ENCODE results near the gene ZC3HAV1L. TPM values are rescaled to one million over a fixed set of nuclear protein-coding genes. Genes with fewer than 3 reads are reported as not detected.

ZC3HAV1L gene
- total RNA-seq, 1 donor from 2014 or later, result 5.8 TPM

GRCh38 chr7:139038691-139039090 lies 2.8 kb upstream of the ZC3HAV1L start:
- no peak for DNase-seq
- no peaks in the 10 kb centered on the region for H3K36me3 Mint-ChIP-seq (ENCODE audit: unreplicated experiment)
- H3K4me1 Mint-ChIP-seq (ENCODE audit: low read depth, unreplicated experiment), result no peaks in the 10 kb centered on the region
- H3K27ac Mint-ChIP-seq (ENCODE audit: unreplicated experiment), result no peak overlapping the region
- peaks cover 12% of the 10 kb centered on the region for H3K27me3 Mint-ChIP-seq (ENCODE audit: unreplicated experiment)
- H3K4me3 Mint-ChIP-seq (ENCODE audit: unreplicated experiment), result no peak overlapping the region
- TF ChIP-seq CTCF (IDR thresholded peaks at IDR 0.05; ENCODE audit: partially characterized antibody, unreplicated experiment), result no peak
- H3K9me3 Mint-ChIP-seq (ENCODE audit: unreplicated experiment), result peaks cover 2% of the 10 kb centered on the region

GRCh38 chr7:139036901-139037300 lies 1.1 kb upstream of the ZC3HAV1L start:
- DNase-seq, result no peak
- H3K4me1 Mint-ChIP-seq (ENCODE audit: low read depth, unreplicated experiment), result no peaks in the 10 kb centered on the region
- H3K36me3 Mint-ChIP-seq (ENCODE audit: unreplicated experiment), result no peaks in the 10 kb centered on the region
- peaks cover 12% of the 10 kb centered on the region for H3K27me3 Mint-ChIP-seq (ENCODE audit: unreplicated experiment)
- peaks cover 2% of the 10 kb centered on the region for H3K9me3 Mint-ChIP-seq (ENCODE audit: unreplicated experiment)
- no peak for TF ChIP-seq CTCF (IDR thresholded peaks at IDR 0.05; ENCODE audit: partially characterized antibody, unreplicated experiment)
- no peak overlapping the region for H3K4me3 Mint-ChIP-seq (ENCODE audit: unreplicated experiment)
- no peak overlapping the region for H3K27ac Mint-ChIP-seq (ENCODE audit: unreplicated experiment)

- H3K4me3 Mint-ChIP-seq (ENCODE audit: unreplicated experiment), result peak overlapping the region; percentile 75
- H3K4me1 Mint-ChIP-seq (ENCODE audit: low read depth, unreplicated experiment), result no peaks in the 10 kb centered on the region
- TF ChIP-seq CTCF (IDR thresholded peaks at IDR 0.05; ENCODE audit: partially characterized antibody, unreplicated experiment), result no peak
- no peak overlapping the region for H3K27ac Mint-ChIP-seq (ENCODE audit: unreplicated experiment)
- no peaks in the 10 kb centered on the region for H3K36me3 Mint-ChIP-seq (ENCODE audit: unreplicated experiment)
- peak; percentile 20 for DNase-seq
- H3K27me3 Mint-ChIP-seq (ENCODE audit: unreplicated experiment), result peaks cover 7% of the 10 kb centered on the region
- peaks cover 2% of the 10 kb centered on the region for H3K9me3 Mint-ChIP-seq (ENCODE audit: unreplicated experiment)
These were observed 822 bp downstream of the ZC3HAV1L start for GRCh38 chr7:139034855-139035585.

- Mint-ChIP-seq H3K27ac (ENCODE audit: unreplicated experiment) (no peak overlapping the region), H3K27me3 (ENCODE audit: unreplicated experiment) (peaks cover 7% of the 10 kb centered on the region), H3K36me3 (ENCODE audit: unreplicated experiment) (no peaks in the 10 kb centered on the region), H3K4me1 (ENCODE audit: low read depth, unreplicated experiment) (no peaks in the 10 kb centered on the region), H3K9me3 (ENCODE audit: unreplicated experiment) (peaks cover 2% of the 10 kb centered on the region), H3K4me3 (ENCODE audit: unreplicated experiment) (peak overlapping the region; percentile 75)
- TF ChIP-seq CTCF (IDR thresholded peaks at IDR 0.05; ENCODE audit: partially characterized antibody, unreplicated experiment), result no peak
- DNase-seq, result no peak
These were observed 1.5 kb downstream of the ZC3HAV1L start for GRCh38 chr7:139034336-139034735.

GRCh38 chr7:139033346-139034114 lies 2.3 kb downstream of the ZC3HAV1L start:
- peaks cover 2% of the 10 kb centered on the region for H3K9me3 Mint-ChIP-seq (ENCODE audit: unreplicated experiment)
- H3K4me1 Mint-ChIP-seq (ENCODE audit: low read depth, unreplicated experiment), result no peaks in the 10 kb centered on the region
- no peak for DNase-seq
- no peak for TF ChIP-seq CTCF (IDR thresholded peaks at IDR 0.05; ENCODE audit: partially characterized antibody, unreplicated experiment)
- H3K27ac Mint-ChIP-seq (ENCODE audit: unreplicated experiment), result no peak overlapping the region
- H3K27me3 Mint-ChIP-seq (ENCODE audit: unreplicated experiment), result peaks cover 7% of the 10 kb centered on the region
- H3K36me3 Mint-ChIP-seq (ENCODE audit: unreplicated experiment), result no peaks in the 10 kb centered on the region
- no peak overlapping the region for H3K4me3 Mint-ChIP-seq (ENCODE audit: unreplicated experiment)

Data from glutamatergic neuron (in vitro differentiated cells).